WTC11 (cell line): ENCODE measurements around the gene VWA3A. TPM values are rescaled to one million over a fixed set of nuclear protein-coding genes. Genes with fewer than 3 reads are reported as not detected.
A peak's percentile ranks its signal among the peaks of the same experiment; 100 is the strongest.

Experiments
- ATAC-seq: fragments of 200-7000 bp; cut with Tn5 transposase; 2 replicates; pipeline ENCODE4 v1.10.0; 2021; ENCODE audit warnings: mild to moderate bottlenecking, moderate library complexity
- CTCF ChIA-PET: fragments of 300-600 bp; sonication (Branson Sonifier 250); formaldehyde crosslinking; loops from one replicate; lab custom pipeline; 2021; ENCODE audit warnings: antibody characterized with exemption; lab: Charles Lee
- POLR2A ChIA-PET: fragments of 350-600 bp; sonication (Branson Sonifier 250); formaldehyde crosslinking; loops from one replicate; lab custom pipeline; 2021; ENCODE audit warnings: antibody characterized with exemption; lab: Charles Lee
- DNase-seq: peaks from one replicate; pipeline ENCODE4 v3.0.0; 2021; ENCODE audit warnings: low spot score
- H3K27ac Mint-ChIP-seq: 2 replicates; pipeline ENCODE4 v1.8.0; 2021; ENCODE audit warnings: mixed read lengths
- H3K27me3 Mint-ChIP-seq: 2 replicates; pipeline ENCODE4 v1.8.0; 2021; ENCODE audit warnings: low read depth, mild to moderate bottlenecking, moderate library complexity, mixed read lengths
- H3K36me3 Mint-ChIP-seq: 2 replicates; pipeline ENCODE4 v1.8.0; 2021; ENCODE audit warnings: mixed read lengths
- H3K4me1 Mint-ChIP-seq: 2 replicates; pipeline ENCODE4 v1.8.0; 2022; ENCODE audit warnings: mixed read lengths
- H3K4me3 Mint-ChIP-seq: 2 replicates; pipeline ENCODE4 v1.8.0; 2021; ENCODE audit warnings: mild to moderate bottlenecking, moderate library complexity, mixed read lengths
- H3K9me3 Mint-ChIP-seq: 2 replicates; pipeline ENCODE4 v1.8.0; 2021; ENCODE audit warnings: mixed read lengths
- ATF3 ChIP-seq: sonication (generic); formaldehyde crosslinking; conservative IDR thresholded peaks from 2 replicates; pipeline ENCODE4 v1.8.1; 2022; ENCODE audit warnings: mild to moderate bottlenecking, missing genetic modification reagents
- CDX4 ChIP-seq: fragments of 250-450 bp; sonication (Bioruptor Pico); IDR thresholded peaks from 2 replicates; pipeline ENCODE4 v1.9.0; 2021; ENCODE audit warnings: moderate library complexity, mild to moderate bottlenecking, inconsistent platforms, borderline replicate concordance
- E2F1 ChIP-seq: sonication (generic); formaldehyde crosslinking; IDR thresholded peaks from 2 replicates; pipeline ENCODE4 v1.8.0; 2022; ENCODE audit warnings: mild to moderate bottlenecking, missing genetic modification reagents
- HMGXB4 ChIP-seq: sonication (generic); formaldehyde crosslinking; IDR thresholded peaks from 2 replicates; pipeline ENCODE4 v1.8.1; 2023; ENCODE audit warnings: mild to moderate bottlenecking, moderate library complexity, missing genetic modification reagents
- NFATC4 ChIP-seq: fragments of 250-450 bp; sonication (Bioruptor Pico); IDR thresholded peaks from 2 replicates; pipeline ENCODE4 v1.9.0; 2021; ENCODE audit warnings: mild to moderate bottlenecking
- NFYB ChIP-seq: sonication (generic); formaldehyde crosslinking; conservative IDR thresholded peaks from 2 replicates; pipeline ENCODE4 v1.8.0; 2022; ENCODE audit warnings: low read depth, missing genetic modification reagents
- NR1H2 ChIP-seq: sonication (generic); formaldehyde crosslinking; IDR thresholded peaks from 2 replicates; pipeline ENCODE4 v1.9.0; 2021; ENCODE audit warnings: mild to moderate bottlenecking, moderate library complexity, missing genetic modification reagents
- PRRX2 ChIP-seq: fragments of 250-450 bp; sonication (Bioruptor Pico); IDR thresholded peaks from 2 replicates; pipeline ENCODE4 v1.8.0; 2021; ENCODE audit warnings: mild to moderate bottlenecking
- RELA ChIP-seq: sonication (generic); formaldehyde crosslinking; IDR thresholded peaks from 2 replicates; pipeline ENCODE4 v1.8.1; 2022; ENCODE audit warnings: missing genetic modification reagents, mild to moderate bottlenecking, borderline replicate concordance
- TCF7 ChIP-seq: sonication (generic); formaldehyde crosslinking; IDR thresholded peaks from 2 replicates; pipeline ENCODE4 v1.8.0; 2022; ENCODE audit warnings: mild to moderate bottlenecking, low read depth, missing genetic modification reagents, moderate library complexity
- USF2 ChIP-seq: sonication (generic); formaldehyde crosslinking; IDR thresholded peaks from 2 replicates; pipeline ENCODE4 v1.8.1; 2023; ENCODE audit warnings: mild to moderate bottlenecking, missing genetic modification reagents, moderate library complexity
- ZNF121 ChIP-seq: sonication (generic); formaldehyde crosslinking; IDR thresholded peaks from 2 replicates; pipeline ENCODE4 v1.8.0; 2023; ENCODE audit warnings: missing genetic modification reagents
- ZNF219 ChIP-seq: sonication (generic); formaldehyde crosslinking; IDR thresholded peaks from 2 replicates; pipeline ENCODE4 v1.8.0; 2023; ENCODE audit warnings: missing genetic modification reagents, mild to moderate bottlenecking, borderline replicate concordance
- ZNF263 ChIP-seq: sonication (generic); formaldehyde crosslinking; IDR thresholded peaks from 2 replicates; pipeline ENCODE4 v1.8.1; 2022; ENCODE audit warnings: low read depth, mild to moderate bottlenecking, moderate library complexity, missing genetic modification reagents
- ZNF396 ChIP-seq: fragments of 250-450 bp; sonication (Bioruptor Pico); IDR thresholded peaks from 2 replicates; pipeline ENCODE4 v1.8.0; 2021; ENCODE audit warnings: mild to moderate bottlenecking, moderate library complexity, borderline replicate concordance
- ZNF425 ChIP-seq: fragments of 250-450 bp; sonication (Bioruptor Pico); conservative IDR thresholded peaks from 2 replicates; pipeline ENCODE4 v1.9.0; 2021; ENCODE audit warnings: mild to moderate bottlenecking
- ZNF671 ChIP-seq: fragments of 250-450 bp; sonication (Bioruptor Pico); IDR thresholded peaks from 2 replicates; pipeline ENCODE4 v1.8.0; 2021; ENCODE audit warnings: mild to moderate bottlenecking
- total RNA-seq: library from RNA; stranded (reverse); gene quantifications from 3 replicates; pipeline ENCODE4 v1.2.3, GENCODE V29; 2021

Gene VWA3A
- total RNA-seq, 1 experiment from 2014 or later: 0.11 TPM

- H3K36me3 Mint-ChIP-seq: no peaks in the 10 kb centered on the region
- CTCF ChIA-PET: interaction anchor here (1.1 kb wide), 1 partner anchor 45 kb away, joined by 3 read pairs; no protein-coding TSS in a partner anchor
- POLR2A ChIA-PET: no interaction called here
- no peak for TF ChIP-seq NFATC4
- TF ChIP-seq PRRX2 (CRISPR knock-in tag): no peak
- peak; percentile 44; the same call in 1 of the 2 replicates for TF ChIP-seq ZNF121 (CRISPR knock-in tag)
- TF ChIP-seq ZNF671: no peak
- TF ChIP-seq ZNF219 (CRISPR knock-in tag): no peak
- no peak overlapping the region for H3K27ac Mint-ChIP-seq
- H3K9me3 Mint-ChIP-seq: no peaks in the 10 kb centered on the region
- no peak for ATAC-seq
- no peak for DNase-seq
- H3K4me1 Mint-ChIP-seq: peaks cover 5% of the 10 kb centered on the region; the same call in 1 of the 2 replicates
- no peaks in the 10 kb centered on the region for H3K27me3 Mint-ChIP-seq
- H3K4me3 Mint-ChIP-seq: no peak overlapping the region
These were observed 38.4 kb upstream of the VWA3A start for GRCh38 chr16:22053921-22054341.

GRCh38 chr16:22054847-22055590 is 37.3 kb upstream of the VWA3A start:
- POLR2A ChIA-PET: no interaction called here
- TF ChIP-seq RELA (no peak), NR1H2 (CRISPR knock-in tag) (no peak), NFYB (CRISPR knock-in tag) (no peak), ZNF425 (no peak), ATF3 (CRISPR knock-in tag) (no peak), USF2 (CRISPR knock-in tag) (no peak), HMGXB4 (no peak), TCF7 (no peak), ZNF671 (no peak), ZNF263 (CRISPR knock-in tag) (no peak), CDX4 (CRISPR knock-in tag) (no peak), E2F1 (no peak), ZNF396 (no peak)
- ATAC-seq (no peak), DNase-seq (no peak)
- no peaks in the 10 kb centered on the region for H3K36me3 Mint-ChIP-seq
- H3K27me3 Mint-ChIP-seq: no peaks in the 10 kb centered on the region
- CTCF ChIA-PET: interaction anchor here (0.6 to 5.9 kb wide), 35 partner anchors 7 to 754 kb away, joined by 3 to 98 read pairs (median 5); partner anchors contain the start of genes MOSMO and PDZD9
- peak overlapping the region; percentile 54; the same call in 1 of the 2 replicates for H3K27ac Mint-ChIP-seq
- H3K4me3 Mint-ChIP-seq: no peak overlapping the region
- H3K4me1 Mint-ChIP-seq: peaks cover 5% of the 10 kb centered on the region; the same call in 1 of the 2 replicates
- no peaks in the 10 kb centered on the region for H3K9me3 Mint-ChIP-seq
